ENCODE results near the gene SUPT5H.
"Not testable (repeated sequence)": the region's sequence is repeated elsewhere in the genome, so short reads cannot be mapped to it uniquely, and the experiment has no call there.

SUPT5H gene

DNA sequence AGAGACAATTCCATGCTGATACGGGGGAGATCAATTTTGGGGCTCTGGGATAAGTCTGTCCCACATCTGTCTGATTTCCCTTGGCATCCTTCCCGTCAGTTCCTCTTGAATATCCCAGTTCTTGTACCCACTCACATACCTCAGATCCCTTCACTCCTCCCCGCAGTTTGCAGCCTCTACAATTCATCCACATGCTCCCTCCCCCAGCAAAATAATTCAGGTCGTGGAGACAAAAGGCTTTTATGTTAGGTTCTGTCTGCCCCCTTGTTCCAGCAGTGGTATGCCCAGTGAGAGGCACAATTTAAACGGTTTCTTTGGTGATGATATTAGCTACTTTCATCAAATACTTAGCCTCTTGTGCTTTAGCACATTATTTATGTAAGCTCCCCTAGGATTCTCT is 19.2 kb upstream of the SUPT5H start:
- no peak for DNase-seq

DNA sequence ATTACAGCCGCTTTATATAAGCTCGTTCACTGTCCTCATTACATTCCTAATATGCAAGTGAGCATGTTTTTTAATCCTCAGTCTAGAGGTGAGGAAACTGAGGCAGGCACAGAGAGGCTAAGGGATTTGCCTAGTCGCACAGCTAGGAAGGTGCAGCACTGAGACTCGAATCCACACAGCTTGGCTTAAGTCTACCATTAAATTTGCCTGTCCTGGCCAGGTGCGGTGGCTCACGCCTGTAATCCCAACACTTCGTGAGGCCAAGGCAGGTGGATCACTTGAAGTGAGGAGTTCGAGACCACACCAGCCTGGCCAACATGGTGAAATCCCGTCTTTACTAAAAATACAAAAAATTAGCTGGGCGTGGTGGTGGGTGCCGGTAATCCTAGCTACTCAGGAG is 17.7 kb upstream of the SUPT5H start:
- no peak for DNase-seq

DNA sequence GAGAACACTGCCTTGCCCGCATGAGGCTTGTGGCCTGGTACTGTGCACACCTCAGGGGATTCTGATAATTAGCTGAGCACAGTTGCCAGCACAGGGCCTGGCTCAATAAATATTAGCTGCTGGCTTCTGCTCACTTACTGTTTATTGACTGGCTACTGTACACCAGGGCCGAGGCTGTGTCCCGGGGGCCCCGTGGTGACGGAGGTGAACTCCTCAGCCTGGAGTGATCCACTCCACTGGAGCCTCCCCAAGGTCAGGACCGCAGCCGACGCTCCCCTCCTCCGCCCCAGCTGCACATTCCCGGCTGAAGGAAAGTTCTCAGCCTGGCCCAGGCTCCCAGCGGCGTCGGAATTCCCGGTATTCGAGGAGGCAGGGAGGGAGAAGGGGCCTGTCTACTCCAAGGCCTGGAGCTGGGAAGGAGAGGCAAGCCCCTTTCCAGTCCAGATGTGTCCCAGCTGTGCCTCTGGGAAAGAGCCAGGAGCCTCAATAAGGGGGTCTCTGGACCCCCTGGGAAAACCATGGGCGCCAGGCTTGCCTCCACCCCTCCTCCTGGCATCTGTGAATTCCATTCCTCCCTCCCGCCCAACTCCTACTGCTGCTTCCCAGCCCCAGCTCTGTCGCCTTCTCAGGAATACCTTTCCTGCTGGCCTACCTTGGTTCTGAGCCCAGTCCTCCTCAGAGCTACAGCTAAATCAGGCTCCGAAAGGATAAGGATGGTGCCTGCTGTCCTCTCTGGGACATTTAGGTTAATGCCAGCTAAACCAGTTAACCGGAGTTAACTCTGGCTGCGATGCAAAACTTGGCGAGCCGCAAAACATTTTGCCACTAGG is 16.9 kb upstream of the SUPT5H start:
- no peak for DNase-seq

DNA sequence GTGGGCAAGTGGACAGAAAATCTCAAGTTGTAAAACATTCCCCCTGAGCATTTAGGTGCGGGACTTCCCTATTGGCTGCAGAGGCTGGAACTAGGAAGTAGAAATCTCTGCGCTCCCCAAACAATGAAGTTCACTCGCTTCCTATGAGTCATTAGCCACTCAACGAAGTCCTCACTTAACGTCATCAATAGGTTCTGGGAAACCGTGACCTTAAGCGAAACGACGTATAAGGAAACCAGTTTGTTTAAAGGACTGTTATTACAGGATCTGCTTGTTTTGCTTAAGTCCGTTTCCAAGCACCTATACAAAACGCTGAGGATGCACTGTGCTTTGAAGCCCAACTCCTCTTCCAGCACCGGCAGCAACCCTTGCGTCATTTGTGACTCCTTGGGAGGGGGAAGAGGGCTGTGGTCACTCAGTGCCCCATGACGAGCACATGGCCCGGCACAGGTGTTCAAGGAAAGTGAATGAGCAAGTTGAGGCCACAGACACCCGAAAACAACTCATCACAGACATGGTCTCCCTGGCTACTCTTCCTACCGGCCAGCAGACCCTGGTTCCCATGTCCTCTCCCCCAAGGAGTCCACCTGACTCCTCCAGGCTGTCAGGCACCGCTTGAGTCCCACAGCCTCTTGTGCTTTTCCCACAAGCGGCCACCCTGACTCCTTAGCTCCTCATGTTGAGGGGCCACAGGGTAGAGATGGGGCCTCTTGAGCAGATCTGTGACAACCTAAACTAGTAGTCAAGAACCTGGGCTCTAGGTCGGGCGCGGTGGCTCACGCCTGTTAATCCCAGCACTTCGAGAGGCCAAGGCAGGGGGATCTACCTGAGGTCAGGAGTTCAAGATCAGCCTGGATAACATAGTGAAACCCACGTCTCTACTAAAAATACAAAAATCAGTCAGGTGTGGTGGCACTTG is 14.4 kb upstream of the SUPT5H start:
- no peak for DNase-seq

DNA sequence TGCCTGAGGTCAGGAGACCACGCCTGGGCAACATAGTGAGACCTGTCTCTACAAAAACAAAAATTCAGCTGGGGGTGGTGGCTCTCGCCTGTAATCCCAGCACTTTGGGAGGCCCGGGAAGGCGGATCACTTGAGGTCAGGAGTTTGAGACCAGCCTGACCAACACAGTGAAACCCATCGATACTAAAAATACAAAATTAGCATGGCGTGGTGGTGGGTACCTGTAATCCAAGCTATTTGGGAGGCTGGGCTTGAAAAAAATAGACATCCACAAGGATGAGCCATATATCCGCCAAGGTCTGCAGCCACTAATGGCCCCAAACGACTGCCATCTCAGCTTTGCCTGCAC is 12.7 kb upstream of the SUPT5H start:
- no peak for DNase-seq

DNA sequence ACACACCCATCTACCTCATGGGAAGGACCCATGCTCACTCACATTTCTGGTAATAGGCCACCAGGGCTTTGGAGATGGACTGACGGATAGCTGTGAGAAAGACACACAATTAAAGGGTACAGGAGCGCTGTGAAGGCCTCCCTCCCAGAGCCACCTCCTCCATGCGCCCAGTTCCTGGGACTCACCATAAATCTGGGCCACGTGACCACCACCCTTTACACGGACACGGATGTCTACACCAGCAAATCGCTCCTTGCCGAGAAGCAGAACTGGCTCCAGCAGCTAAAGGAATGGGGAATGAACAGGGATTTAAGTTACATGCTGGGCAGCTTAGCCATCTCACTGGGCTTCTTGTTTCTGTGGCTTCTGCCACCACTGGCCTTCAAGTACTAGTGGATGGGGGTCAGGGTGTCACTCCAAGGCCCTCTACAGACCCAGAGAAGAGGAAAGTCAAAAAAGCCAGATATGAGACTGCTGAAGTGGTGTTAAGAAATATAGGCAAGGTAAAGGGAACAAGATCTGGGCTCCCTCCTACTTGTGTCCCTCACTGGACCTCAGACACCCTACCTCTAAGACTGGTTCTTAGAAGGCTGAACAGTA is 11.8 kb upstream of the SUPT5H start:
- no peak for DNase-seq

DNA sequence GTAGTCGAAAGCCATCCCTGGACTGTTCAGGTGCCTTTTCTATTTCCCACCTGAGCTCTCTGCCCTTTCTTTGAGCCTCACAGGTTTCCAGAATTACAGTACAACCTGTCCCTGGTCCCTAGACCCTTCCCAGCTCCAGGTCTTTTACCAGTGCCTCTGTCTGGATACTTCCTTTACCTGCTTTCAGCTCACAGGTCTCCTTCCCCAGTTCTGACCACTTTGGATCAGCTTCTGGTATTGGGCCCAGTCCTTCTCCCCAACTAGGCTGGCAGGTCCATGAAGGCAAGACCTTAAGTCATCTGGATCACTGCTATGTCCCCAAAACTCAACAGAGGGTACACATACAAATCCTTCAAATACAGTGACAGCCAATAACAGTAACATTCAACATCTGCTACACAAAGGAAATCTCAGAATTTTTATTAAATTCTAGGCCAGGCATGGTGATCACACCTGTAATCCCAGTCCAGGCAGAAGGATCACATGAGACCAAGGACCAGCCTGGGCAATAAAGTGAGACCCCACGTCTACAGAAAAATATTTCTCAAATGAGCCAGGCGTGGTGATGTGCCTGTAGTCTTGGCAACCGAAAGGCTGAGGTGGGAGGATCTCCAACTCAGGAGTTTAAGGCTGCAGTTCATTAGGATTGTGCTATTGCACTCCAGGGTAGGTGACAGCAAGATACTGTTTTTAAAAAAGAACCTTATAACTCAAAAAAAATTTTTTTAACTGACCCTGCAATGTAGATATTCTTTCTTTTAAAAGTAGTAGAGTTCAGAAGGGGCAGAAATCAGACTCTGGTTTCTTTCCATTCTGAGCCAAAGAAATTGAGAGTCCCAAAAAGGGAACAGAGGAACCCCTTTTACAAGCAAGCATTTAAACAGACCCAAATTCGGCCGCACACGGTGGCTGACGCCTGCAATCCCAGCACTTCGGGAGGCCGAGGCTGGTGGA is 11.0 kb upstream of the SUPT5H start:
- DNase-seq: no peak

DNA sequence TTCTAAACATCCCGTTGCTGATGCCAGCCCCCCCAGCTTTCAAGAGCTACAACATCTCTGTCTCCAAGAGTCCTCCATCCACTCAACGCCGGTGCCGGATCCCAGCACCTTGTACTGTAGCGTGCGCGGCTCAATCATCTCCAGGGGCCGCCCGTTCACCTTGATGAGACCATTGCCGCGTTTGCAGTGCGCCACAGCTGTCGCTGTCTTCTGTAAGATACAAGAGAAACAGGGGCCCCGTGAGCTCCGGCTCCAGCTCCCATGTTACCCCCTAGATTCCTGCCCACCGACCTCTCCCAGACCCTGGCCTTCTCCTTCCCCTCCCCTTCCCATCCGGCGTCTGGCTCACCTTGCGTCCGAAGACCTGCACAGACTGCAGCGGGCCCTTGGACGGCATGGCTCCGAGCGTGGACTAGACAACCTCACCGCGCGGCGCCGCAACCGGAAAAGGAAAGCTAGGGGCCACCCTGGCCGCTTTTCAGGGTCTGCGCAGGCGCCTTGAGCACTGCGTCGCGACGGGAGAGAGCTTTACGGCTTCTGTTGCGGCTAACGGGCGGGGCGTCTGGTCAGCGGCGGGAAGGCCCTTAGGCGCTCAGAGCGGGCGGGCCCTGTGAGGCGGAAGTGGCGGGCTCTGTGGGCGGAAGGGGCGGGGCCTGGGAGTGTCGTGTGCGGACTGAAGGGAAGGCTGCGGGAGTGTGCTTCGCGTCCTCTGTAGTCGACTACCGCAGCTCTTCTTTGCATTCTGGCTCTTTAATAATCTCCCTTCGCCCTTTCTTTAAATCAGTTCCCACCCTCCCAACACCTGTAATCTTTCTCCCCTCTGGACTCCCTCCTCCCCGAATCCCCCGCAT is 9.7 kb upstream of the SUPT5H start, which contains the start of gene RPS16:
Gene RPS16, minus strand, starts transcription at position 451 of the 851 bp plus-strand sequence. Its CDS starts 54 bp downstream, at position 397.
- DNase-seq: peak; percentile 93

DNA sequence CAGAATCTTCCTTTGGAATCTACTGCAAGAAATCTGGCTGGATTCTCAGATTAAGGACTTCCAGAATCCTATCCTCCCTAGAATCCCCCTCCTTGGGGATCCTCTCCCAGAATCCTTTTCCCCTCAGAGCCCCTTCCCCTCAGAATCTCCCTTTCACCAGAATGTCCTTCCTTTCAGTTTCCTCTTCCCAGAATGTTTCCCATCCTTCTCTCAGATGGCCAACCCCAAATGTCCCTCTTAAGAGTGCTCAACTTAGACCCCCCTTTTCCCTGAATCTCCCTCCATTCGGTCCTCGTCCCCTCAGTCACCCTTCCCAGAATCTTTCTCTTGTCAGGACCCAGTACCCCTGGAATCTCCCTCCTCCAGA is 9.0 kb upstream of the SUPT5H start:
- no peak for DNase-seq

DNA sequence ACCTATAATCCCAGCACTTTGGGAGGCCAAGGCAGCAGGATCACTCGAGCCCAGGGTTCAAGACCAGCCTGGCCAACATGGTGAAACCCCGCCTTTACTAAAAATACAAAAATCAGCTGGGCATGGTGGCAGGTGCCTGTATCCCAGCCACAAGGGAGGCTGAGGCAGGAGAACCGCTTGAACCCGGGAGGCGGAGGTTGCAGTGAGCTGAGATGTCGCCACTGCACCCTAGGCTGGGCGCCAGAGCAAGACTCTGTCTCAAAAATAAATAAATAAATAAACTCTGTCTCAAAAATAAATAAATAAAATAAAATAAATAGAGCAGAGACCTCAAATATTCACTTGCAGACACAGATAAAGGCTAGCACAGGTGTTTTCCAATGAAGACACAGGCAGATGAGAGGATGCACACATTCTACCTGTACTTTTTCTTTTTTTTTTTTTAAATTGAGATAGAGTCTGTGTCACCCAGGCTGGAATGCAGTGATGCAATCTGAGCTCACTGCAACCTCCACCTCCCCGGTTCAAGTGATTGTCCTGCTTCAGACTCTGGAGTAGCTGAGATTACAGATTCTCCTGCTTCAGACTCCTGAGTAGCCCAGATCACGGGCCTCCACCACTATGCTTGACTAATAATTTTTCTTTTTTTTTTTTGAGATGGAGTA is 7.0 kb upstream of the SUPT5H start:
- DNase-seq: no peak

DNA sequence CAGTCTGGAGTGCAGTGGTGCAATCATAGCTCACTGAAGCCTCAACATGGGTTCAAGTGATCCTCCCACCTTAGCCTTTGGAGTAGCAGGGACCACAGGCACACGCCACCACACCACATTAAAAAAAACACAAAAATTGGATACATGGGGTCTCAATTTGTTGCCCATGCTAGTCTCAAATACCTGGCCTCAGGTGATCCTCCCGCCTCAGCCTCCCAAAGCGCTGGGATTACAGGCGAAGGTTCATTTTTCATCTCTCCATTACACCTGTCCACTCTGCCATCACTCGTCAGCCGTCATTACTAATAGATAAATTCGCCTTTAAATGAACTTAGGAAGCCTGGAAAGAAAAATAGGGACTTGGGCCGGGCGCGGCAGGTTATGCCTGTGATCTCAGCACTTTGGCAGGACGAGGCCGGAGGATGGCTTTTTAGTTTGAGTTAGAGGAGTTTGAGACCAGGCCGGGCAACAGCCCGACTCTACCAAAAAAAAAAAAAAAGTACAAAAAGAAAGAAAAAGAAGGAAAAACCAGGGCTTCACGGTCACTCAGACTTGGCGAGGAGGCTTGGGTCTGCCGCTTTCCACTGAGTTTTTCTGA is 685 bp upstream of the SUPT5H start:
- no peak for DNase-seq

DNA sequence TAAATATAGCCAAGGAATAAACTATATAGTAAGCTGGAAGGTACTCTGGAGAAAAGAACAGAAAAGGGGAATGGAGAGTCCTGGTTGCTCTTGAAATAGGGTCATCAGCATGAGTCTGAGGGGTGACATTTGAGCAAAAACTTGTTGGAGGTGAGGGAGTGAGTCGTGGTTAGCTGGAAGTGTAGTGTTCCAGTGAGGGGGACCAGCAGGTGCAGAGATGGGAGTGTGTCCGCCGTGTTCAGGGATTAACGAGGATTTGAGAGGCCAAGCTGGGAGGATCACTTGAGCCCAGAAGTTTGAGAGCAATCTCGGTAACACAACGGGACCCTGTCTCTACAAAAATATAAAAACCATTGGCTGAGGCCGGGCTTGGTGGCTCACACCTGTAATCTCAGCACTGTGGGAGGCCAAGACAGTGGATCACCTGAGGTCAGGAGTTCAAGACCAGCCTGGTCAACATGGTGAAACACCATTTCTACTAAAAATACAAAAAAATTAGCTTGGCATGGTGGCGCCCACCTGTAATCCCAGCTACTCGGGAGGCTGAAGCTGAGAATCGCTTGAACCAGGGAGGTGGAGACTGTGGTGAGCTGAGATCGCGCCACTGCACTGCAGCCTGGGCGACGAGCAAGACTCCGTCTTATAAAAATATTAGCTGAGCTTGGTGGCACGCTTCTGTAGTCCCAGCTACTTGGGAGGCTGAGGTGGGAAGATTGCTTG is 1.1 kb downstream of the SUPT5H start:
- DNase-seq: no peak

DNA sequence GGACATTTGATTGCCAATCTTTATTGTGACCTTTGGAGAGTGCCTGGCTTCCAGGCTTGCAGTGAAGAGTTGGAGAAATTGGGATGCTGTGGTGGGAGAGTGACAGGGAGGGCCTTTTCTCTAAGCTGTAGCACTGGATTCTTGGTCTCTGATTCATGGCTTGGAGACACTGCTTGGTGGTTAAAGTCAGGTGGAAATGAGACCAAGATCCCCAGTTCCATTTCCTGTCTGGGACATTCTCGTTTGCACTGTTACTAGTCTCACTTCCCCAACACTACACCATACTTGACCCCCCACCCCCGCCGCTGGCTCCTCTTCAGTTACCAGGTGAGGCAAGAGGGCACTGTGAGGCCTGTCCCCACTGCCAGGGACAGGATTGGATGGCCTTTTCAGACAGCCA is 2.9 kb downstream of the SUPT5H start:
- no peak for DNase-seq

DNA sequence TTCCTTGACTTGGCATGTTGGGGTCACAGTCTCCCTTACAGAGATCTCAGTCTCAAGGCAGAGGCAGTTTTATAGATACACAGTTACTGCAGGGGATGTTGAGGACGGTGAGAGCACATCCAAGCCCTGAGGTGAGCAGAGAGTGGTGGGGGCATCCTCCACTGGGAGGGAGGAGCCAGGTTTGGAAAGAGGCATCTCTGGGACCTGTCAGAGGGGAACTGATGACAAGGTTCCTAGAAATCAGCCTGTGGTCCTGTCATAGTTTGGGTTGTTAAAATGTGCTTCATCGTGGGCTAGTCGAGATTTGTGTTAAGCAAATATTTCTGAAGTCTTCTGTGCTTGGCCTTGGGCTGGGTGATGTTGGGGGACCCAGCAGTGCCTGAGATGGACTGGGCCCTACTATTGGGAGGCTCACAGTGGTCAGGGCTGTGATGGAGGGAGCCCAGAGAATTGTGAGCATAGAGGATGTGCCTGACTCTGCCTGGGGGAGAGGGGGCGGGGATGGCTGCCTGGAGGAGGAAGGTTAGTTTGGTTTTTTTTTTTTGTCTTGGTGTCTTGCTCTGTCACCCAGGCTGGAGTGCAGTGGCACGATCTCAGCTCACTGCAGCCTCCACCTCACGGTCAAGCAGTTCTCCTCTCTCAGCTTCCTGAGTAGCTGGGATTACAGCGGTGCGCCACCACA is 3.9 kb downstream of the SUPT5H start:
- DNase-seq: no peak

DNA sequence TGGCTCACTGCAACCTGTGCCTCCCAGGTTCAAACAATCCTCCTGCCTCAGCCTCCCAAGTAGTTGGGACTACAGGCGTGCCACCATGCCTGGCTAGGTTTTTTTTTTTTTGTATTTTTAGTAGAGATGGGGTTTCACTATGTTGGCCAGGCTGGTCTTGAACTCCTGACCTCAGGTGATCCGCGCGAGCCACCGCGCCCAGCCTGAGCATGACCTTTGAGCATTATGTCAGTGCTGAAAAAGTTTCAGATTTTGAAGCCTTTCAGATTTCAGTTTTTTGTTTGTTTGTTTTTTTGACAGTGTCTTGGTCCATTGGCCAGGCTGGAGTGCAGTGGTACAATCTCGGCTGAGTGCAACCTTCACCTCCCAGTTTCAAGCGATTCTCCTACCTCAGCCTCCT is 5.9 kb downstream of the SUPT5H start:
- not testable (repeated sequence) for DNase-seq

DNA sequence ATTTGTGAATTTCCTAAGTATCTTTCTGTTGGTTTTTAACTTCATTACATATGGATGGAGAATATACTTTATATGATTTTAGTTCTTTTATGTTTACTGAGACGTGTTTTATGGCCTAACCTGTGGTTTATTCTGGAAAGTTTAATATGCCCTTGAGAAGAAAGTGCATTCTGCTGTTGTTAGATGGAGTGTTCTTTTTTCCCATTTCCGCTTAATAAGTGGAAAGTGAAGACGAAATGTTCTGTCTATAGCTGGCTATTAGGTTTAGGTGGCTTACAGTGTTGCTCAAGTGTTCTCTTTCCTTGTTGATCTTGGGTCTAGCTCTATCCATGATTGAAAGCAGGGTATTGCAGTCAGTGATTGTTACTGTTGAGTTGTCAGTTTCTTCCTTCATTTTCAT is 18.0 kb downstream of the SUPT5H start:
- DNase-seq: no peak

DNA sequence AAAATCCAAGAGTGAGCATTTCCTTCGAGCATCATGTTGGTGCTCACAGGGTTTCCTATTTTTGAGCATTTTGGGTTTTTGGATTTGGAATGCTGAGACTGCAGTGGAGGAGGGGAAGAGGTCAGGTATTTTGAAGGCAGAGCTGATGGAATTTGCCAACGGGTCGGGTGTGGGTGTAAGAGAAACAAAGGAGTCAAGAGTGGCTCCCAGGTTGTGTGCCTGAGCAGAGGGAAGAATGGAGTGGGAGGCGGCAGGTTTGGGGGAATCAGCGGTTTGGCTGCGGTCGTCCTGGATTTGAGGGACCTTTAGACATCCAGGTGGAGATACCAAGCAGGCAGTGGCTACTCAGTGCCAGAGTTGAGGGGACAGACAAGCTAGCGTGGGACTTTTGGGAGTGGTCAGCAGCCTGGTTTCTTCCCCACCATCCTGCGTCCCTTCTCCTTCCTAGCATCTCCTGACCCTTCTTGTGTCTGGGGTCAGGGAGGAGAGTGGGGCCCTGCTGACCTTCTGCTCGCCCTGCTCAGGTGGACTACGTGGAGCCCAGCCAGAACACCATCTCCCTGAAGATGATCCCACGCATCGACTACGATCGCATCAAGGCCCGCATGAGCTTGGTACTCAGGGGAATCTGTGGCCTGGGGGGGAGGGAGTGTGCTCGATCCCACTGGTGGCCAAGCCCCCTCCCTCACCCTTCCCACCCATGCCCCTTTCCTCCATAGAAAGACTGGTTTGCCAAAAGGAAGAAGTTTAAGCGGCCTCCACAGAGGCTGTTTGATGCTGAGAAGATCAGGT is 20.8 kb downstream of the SUPT5H start:
- no peak for DNase-seq

DNA sequence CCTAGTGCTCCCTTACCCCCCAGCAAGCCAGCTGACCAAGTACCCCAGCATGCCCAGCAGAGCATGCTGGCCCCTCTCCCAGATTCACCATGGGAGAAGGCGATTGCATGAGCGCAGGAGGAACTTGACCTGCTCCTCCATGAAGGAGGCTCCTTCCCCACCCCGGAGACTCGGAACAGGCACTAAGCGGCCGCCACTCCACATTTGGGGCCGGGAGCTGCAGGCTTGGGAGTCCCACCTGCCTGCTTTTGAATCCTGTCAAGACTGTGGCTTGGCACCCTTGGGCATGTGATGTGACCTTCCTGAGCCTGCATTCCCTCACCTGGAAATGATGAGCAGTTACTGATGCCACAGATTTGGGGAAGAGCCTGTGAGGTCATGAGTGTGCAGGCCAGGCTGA is 22.6 kb downstream of the SUPT5H start:
- no peak for DNase-seq

Data from DMS 273 treated with DMSO at 0.1 percent for 48 hours (cell line).